NCI-H1694 treated with DMSO at 0.1 percent for 48 hours (cell line): ENCODE data around the gene CYTH4.

ENCODE experiments used
- DNase-seq: peaks from one replicate; lab custom pipeline; 2025; lab: John Stamatoyannopoulos, UW

CYTH4 gene

GRCh38 chr22:37345863-37346504 lies 63.7 kb downstream of the CYTH4 start:
- DNase-seq, result no peak

- no peak for DNase-seq
These were observed 64.2 kb downstream of the CYTH4 start for GRCh38 chr22:37346505-37346895.

GRCh38 chr22:37349043-37349814 lies 66.9 kb downstream of the CYTH4 start:
- DNase-seq, result no peak

- DNase-seq, result no peak
These were observed 68.9 kb downstream of the CYTH4 start for GRCh38 chr22:37351232-37351631.

- no peak for DNase-seq
These were observed 70.2 kb downstream of the CYTH4 start for GRCh38 chr22:37352481-37352880.

- no peak for DNase-seq
These were observed 71.5 kb downstream of the CYTH4 start for GRCh38 chr22:37353839-37354238.

GRCh38 chr22:37354261-37354660 lies 72.0 kb downstream of the CYTH4 start:
- DNase-seq, result no peak

- DNase-seq, result no peak
These were observed 72.4 kb downstream of the CYTH4 start for GRCh38 chr22:37354670-37355069.

GRCh38 chr22:37355174-37355573 lies 72.9 kb downstream of the CYTH4 start:
- no peak for DNase-seq

- DNase-seq, result no peak
These were observed 74.6 kb downstream of the CYTH4 start for GRCh38 chr22:37356922-37357321.

GRCh38 chr22:37357446-37358075 lies 75.3 kb downstream of the CYTH4 start:
- DNase-seq, result no peak

- no peak for DNase-seq
These were observed 76.1 kb downstream of the CYTH4 start for GRCh38 chr22:37358386-37358785.

GRCh38 chr22:37358917-37359316 lies 76.6 kb downstream of the CYTH4 start:
- DNase-seq, result no peak

GRCh38 chr22:37362621-37363020 lies 80.3 kb downstream of the CYTH4 start:
- no peak for DNase-seq

- no peak for DNase-seq
These were observed 81.1 kb downstream of the CYTH4 start for GRCh38 chr22:37363261-37363992.
